Measurements from ENCODE around the gene NCSTN. TPM values are rescaled to one million over a fixed set of nuclear protein-coding genes. Genes with fewer than 3 reads are reported as not detected.

Gene NCSTN
- total RNA-seq (ENCODE audit: low replicate concordance): 59.3 and 60.1 TPM in 2 replicates

GRCh38 chr1:160342953-160343869 lies at the start of gene NCSTN, which contains the start of gene COPA:
Gene NCSTN (plus strand): TSS chr1:160343383. CDS start chr1:160343397, 14 bp downstream.
Gene COPA (minus strand): TSS chr1:160343250. CDS start chr1:160343170, 80 bp downstream.

DNA sequence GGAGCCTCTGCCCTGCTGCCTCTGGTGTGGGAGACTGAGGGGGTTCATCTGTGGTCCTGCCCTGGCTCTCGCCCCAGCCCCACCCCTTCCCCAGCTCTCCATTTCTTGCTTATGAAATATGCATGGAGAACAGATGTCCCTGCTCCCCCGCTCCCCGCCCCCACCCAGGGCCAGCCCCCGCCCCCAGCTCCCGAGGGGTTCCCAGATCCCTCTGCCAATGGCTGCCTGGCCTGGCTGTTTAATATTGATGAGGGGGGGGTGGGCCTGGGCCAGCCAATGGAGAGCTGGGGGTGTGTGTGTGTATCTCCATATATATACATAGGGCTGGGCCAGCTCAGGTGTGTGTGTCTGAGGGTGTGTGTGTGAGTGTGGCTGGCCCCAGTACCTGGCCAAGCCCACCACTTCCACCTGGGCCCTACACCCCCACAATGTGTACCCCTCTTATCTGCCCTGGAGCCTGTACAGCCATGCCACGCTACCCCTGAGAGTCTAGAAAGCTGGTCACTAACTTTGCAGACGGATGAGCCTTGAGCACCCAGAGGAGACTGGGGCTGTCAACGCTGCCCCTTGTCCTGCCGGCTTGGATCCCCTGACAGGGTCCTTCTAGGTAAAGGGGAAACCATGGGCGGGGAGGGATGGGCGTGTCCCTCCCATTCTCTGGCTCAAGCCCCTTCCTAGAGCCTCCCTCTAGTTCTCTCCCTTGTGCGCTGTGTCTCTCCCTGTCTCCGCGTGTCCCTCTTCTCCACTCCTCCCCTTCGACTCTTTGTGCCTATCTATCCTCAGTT lies 23.7 kb downstream of the NCSTN start, which contains the start of gene NHLH1:
TSS of gene NHLH1 (plus strand) at position 341 of the 785 bp plus-strand sequence. CDS start 3,661 bp downstream, outside the sequence.

GRCh38 chr1:160400223-160400645 lies 57.1 kb downstream of the NCSTN start, which contains the start of gene VANGL2:
Gene VANGL2 (plus strand): TSS chr1:160400564. CDS start chr1:160415838, 15,274 bp downstream.

Other genes starting within 250 kb of the NCSTN start
- gene IGSF8, start 244.8 kb upstream of the NCSTN start, total RNA-seq (ENCODE audit: low replicate concordance): 18.0 and 23.1 TPM in 2 replicates
- gene ATP1A2, start 227.6 kb upstream of the NCSTN start, total RNA-seq (ENCODE audit: low replicate concordance): under 0.01 and 0.08 TPM in 2 replicates
- not detected in 2 replicates for gene ATP1A4, start 191.8 kb upstream of the NCSTN start, total RNA-seq (ENCODE audit: low replicate concordance)
- gene CASQ1, start 152.8 kb upstream of the NCSTN start, total RNA-seq (ENCODE audit: low replicate concordance): 0.23 TPM in 1 of 2 replicates, not detected in the other
- 94.8 and 106 TPM in 2 replicates for gene PEA15, start 138.0 kb upstream of the NCSTN start, total RNA-seq (ENCODE audit: low replicate concordance)
- gene DCAF8, start 80.8 kb upstream of the NCSTN start, total RNA-seq (ENCODE audit: low replicate concordance): 64.9 and 108 TPM in 2 replicates
- gene PEX19, start 58.2 kb upstream of the NCSTN start, total RNA-seq (ENCODE audit: low replicate concordance): 30.3 and 33.5 TPM in 2 replicates
- 301 and 376 TPM in 2 replicates for gene COPA, start 133 bp upstream of the NCSTN start, total RNA-seq (ENCODE audit: low replicate concordance)
- not detected in 2 replicates for gene NHLH1, start 23.7 kb downstream of the NCSTN start, total RNA-seq (ENCODE audit: low replicate concordance)
- 1.7 TPM in 1 of 2 replicates, not detected in the other for gene VANGL2, start 57.2 kb downstream of the NCSTN start, total RNA-seq (ENCODE audit: low replicate concordance)
- not detected in 2 replicates for gene SLAMF6, start 179.9 kb downstream of the NCSTN start, total RNA-seq (ENCODE audit: low replicate concordance)
- not detected in 2 replicates for gene CD84, start 236.1 kb downstream of the NCSTN start, total RNA-seq (ENCODE audit: low replicate concordance)